ENCODE measurements around the gene CDK1. TPM values are rescaled to one million over a fixed set of nuclear protein-coding genes. Genes with fewer than 3 reads are reported as not detected.

The CDK1 gene
- polyA plus RNA-seq, 1 donor (not counting 4 experiments of a cell fraction or from before 2014, with no cell fraction given) = 43.8 TPM

GRCh38 chr10:60789340-60789739, 11.1 kb downstream of the CDK1 start:
- no peaks in the 10 kb centered on the region for H3K4me1 ChIP-seq (ENCODE audit: control insufficient read depth, extremely low read depth, insufficient read depth, low read length)
- dilution Hi-C loops (cut with MboI; ENCODE audit: extremely low pct_ligation_motif_present, low sequenced_read_pairs) = no loop called here
- H4K20me1 ChIP-seq (ENCODE audit: control insufficient read depth, extremely low read depth, insufficient read depth, low read length) = no peaks in the 10 kb centered on the region
- H3K4me3 ChIP-seq (ENCODE audit: control insufficient read depth in 2 of 3, extremely low read depth in 1 of 3, insufficient read depth in 2 of 3, low read depth in 1 of 3, low read length in 3 of 3) = no peak overlapping the region
- TF ChIP-seq EZH2 (IDR thresholded peaks at IDR 0.05; ENCODE audit: low read length) = no peak
- TF ChIP-seq, protein P1, sequence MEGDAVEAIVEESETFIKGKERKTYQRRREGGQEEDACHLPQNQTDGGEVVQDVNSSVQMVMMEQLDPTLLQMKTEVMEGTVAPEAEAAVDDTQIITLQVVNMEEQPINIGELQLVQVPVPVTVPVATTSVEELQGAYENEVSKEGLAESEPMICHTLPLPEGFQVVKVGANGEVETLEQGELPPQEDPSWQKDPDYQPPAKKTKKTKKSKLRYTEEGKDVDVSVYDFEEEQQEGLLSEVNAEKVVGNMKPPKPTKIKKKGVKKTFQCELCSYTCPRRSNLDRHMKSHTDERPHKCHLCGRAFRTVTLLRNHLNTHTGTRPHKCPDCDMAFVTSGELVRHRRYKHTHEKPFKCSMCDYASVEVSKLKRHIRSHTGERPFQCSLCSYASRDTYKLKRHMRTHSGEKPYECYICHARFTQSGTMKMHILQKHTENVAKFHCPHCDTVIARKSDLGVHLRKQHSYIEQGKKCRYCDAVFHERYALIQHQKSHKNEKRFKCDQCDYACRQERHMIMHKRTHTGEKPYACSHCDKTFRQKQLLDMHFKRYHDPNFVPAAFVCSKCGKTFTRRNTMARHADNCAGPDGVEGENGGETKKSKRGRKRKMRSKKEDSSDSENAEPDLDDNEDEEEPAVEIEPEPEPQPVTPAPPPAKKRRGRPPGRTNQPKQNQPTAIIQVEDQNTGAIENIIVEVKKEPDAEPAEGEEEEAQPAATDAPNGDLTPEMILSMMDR (optimal IDR thresholded peaks at IDR 0.05 in 1 of 3, IDR thresholded peaks at IDR 0.05 in 1 of 3, conservative IDR thresholded peaks at IDR 0.05 in 1 of 3; ENCODE audit: extremely low read depth in 1 of 3, insufficient read depth in 2 of 3, low read length in 3 of 3) = no peak
- no peak overlapping the region for H3K9ac ChIP-seq (ENCODE audit: control insufficient read depth, extremely low read depth, insufficient read depth, low read length)
- no peaks in the 10 kb centered on the region for H3K9me3 ChIP-seq (ENCODE audit: control insufficient read depth, low read depth, low read length)
- H3K4me2 ChIP-seq (ENCODE audit: control insufficient read depth, extremely low read depth, insufficient read depth, low read depth, low read length) = no peak overlapping the region
- H3K27ac ChIP-seq (ENCODE audit: control insufficient read depth, insufficient read depth, low read length) = no peak overlapping the region
- H3K9me1 ChIP-seq (ENCODE audit: control insufficient read depth, extremely low read depth, insufficient read depth, low read length) = no peaks in the 10 kb centered on the region
- H3K27me3 ChIP-seq (ENCODE audit: control insufficient read depth, extremely low read depth, insufficient read depth, low read length) = no peaks in the 10 kb centered on the region
- FAIRE-seq (no peak), DNase-seq (ENCODE audit: low read depth, low spot score) (no peak)
- no peak overlapping the region for H2AFZ ChIP-seq (ENCODE audit: control insufficient read depth, low read length)
- peaks cover 0 to 22% of the 10 kb centered on the region in 2 experiments for H3K36me3 ChIP-seq (ENCODE audit: control insufficient read depth in 2 of 2, extremely low read depth in 1 of 2, insufficient read depth in 2 of 2, low read length in 2 of 2)
- peaks cover 69% of the 10 kb centered on the region for H3K79me2 ChIP-seq (ENCODE audit: control insufficient read depth, insufficient read depth, low read length)

- Histone ChIP-seq H4K20me1 (ENCODE audit: control insufficient read depth, extremely low read depth, insufficient read depth, low read length) (no peaks in the 10 kb centered on the region), H2AFZ (ENCODE audit: control insufficient read depth, low read length) (no peak overlapping the region), H3K9ac (ENCODE audit: control insufficient read depth, extremely low read depth, insufficient read depth, low read length) (no peak overlapping the region), H3K27ac (ENCODE audit: control insufficient read depth, insufficient read depth, low read length) (no peak overlapping the region), H3K9me3 (ENCODE audit: control insufficient read depth, low read depth, low read length) (no peaks in the 10 kb centered on the region), H3K4me2 (ENCODE audit: control insufficient read depth, extremely low read depth, insufficient read depth, low read depth, low read length) (no peak overlapping the region), H3K4me3 (ENCODE audit: control insufficient read depth in 2 of 3, extremely low read depth in 1 of 3, insufficient read depth in 2 of 3, low read depth in 1 of 3, low read length in 3 of 3) (no peak overlapping the region), H3K79me2 (ENCODE audit: control insufficient read depth, insufficient read depth, low read length) (peaks cover 16% of the 10 kb centered on the region), H3K9me1 (ENCODE audit: control insufficient read depth, extremely low read depth, insufficient read depth, low read length) (no peaks in the 10 kb centered on the region), H3K27me3 (ENCODE audit: control insufficient read depth, extremely low read depth, insufficient read depth, low read length) (no peaks in the 10 kb centered on the region), H3K4me1 (ENCODE audit: control insufficient read depth, extremely low read depth, insufficient read depth, low read length) (no peaks in the 10 kb centered on the region), H3K36me3 (ENCODE audit: control insufficient read depth in 2 of 2, extremely low read depth in 1 of 2, insufficient read depth in 2 of 2, low read length in 2 of 2) (peaks cover 0 to 19% of the 10 kb centered on the region in 2 experiments)
- TF ChIP-seq, protein P1 (optimal IDR thresholded peaks at IDR 0.05 in 1 of 3, IDR thresholded peaks at IDR 0.05 in 1 of 3, conservative IDR thresholded peaks at IDR 0.05 in 1 of 3; ENCODE audit: extremely low read depth in 1 of 3, insufficient read depth in 2 of 3, low read length in 3 of 3) = no peak
- no peak for TF ChIP-seq EZH2 (IDR thresholded peaks at IDR 0.05; ENCODE audit: low read length)
- DNase-seq (ENCODE audit: low read depth, low spot score) (no peak), FAIRE-seq (no peak)
- dilution Hi-C loops (cut with MboI; ENCODE audit: extremely low pct_ligation_motif_present, low sequenced_read_pairs) = no loop called here
These were observed 16.7 kb downstream of the CDK1 start for GRCh38 chr10:60794953-60795352.
